SJSA1 (cell line): Measurements from ENCODE around the gene PDCD5. TPM values are rescaled to one million over a fixed set of nuclear protein-coding genes. Genes with fewer than 3 reads are reported as not detected.

Source experiments
- DNase-seq, 2 experiments: peaks; one replicate each; pipeline ENCODE4 v3.0.0-alpha.2; 2015 to 2020; ENCODE audit warnings: low spot score in 2 of 2, low read depth in 1 of 2
- H3K27ac ChIP-seq: fragments of 250-450 bp; sonication (Bioruptor Pico); 2 replicates; pipeline ENCODE4 v1.5.1; 2020; ENCODE audit warnings: mild to moderate bottlenecking, moderate library complexity
- H3K27me3 ChIP-seq: fragments of 250-450 bp; sonication (Bioruptor Pico); replicated peaks from 2 replicates; pipeline ENCODE4 v1.5.1; 2020; ENCODE audit warnings: mild to moderate bottlenecking, moderate library complexity
- H3K36me3 ChIP-seq: fragments of 250-450 bp; sonication (Bioruptor Pico); 2 replicates; pipeline ENCODE4 v1.5.1; 2020; ENCODE audit warnings: mild to moderate bottlenecking
- H3K4me1 ChIP-seq: fragments of 250-450 bp; sonication (Bioruptor Pico); replicated peaks from 2 replicates; pipeline ENCODE4 v1.6.1; 2021; ENCODE audit warnings: mild to moderate bottlenecking
- H3K4me3 ChIP-seq: fragments of 250-450 bp; sonication (Bioruptor Pico); 2 replicates; pipeline ENCODE4 v1.5.1; 2020; ENCODE audit warnings: mild to moderate bottlenecking
- H3K9me3 ChIP-seq: fragments of 250-450 bp; sonication (Bioruptor Pico); replicated peaks from 2 replicates; pipeline ENCODE4 v1.5.1; 2020; ENCODE audit warnings: mild to moderate bottlenecking
- total RNA-seq: library from RNA; depleted of rRNA; stranded (reverse); fragments of >200 nt; shearing (Covaris generic); gene quantifications from 2 replicates; pipeline ENCODE4 v1.2.3, GENCODE V29; 2014

PDCD5 gene
- total RNA-seq, 1 experiment from 2014 or later, result 212 TPM

DNA sequence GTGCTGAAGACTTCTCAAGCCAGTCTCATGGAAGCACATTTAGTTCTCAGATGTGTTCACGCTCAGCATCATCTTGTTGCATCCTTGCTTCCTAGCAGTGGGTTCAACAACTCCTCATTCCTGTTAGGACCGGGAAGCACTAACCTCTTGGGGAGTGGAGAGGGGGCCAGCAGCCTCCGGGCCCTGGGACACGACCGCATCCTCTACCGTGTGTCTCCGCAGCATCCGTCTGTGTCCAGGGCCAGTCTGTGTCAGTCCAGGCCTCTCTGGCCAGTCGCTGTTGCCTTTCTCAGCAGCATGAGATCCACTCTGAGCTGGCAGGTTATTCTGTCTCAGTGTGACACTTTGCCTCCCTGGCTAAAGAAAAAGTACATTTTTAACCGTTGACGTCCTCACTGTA, 17.0 kb downstream of the PDCD5 start:
- Histone ChIP-seq H3K9me3 (no peaks in the 10 kb centered on the region), H3K4me1 (no peaks in the 10 kb centered on the region), H3K4me3 (no peak overlapping the region), H3K36me3 (peaks cover 77% of the 10 kb centered on the region), H3K27me3 (no peaks in the 10 kb centered on the region), H3K27ac (no peak overlapping the region)
- DNase-seq, result no peak

DNA sequence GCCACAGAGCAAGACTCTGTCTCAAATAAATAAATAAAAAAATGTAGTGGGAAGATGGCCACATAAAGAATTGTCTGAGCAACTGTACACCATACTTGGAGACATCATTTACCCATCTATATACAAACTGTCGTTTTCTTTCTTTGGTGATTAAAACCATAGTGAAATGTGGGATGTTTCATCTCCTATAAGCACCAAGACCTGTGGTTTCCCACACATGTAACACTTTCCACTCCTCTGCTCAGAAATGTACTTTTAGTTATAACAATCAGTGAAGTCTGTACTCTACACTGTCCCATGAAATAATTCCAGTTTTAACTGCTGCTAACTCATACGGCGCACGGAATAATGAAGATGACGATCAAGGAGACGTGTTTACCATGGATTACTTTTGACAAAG, 18.3 kb downstream of the PDCD5 start:
- DNase-seq, result no peak
- Histone ChIP-seq H3K27ac (no peak overlapping the region), H3K9me3 (no peaks in the 10 kb centered on the region), H3K4me3 (no peak overlapping the region), H3K36me3 (peaks cover 79% of the 10 kb centered on the region), H3K4me1 (no peaks in the 10 kb centered on the region), H3K27me3 (no peaks in the 10 kb centered on the region)

DNA sequence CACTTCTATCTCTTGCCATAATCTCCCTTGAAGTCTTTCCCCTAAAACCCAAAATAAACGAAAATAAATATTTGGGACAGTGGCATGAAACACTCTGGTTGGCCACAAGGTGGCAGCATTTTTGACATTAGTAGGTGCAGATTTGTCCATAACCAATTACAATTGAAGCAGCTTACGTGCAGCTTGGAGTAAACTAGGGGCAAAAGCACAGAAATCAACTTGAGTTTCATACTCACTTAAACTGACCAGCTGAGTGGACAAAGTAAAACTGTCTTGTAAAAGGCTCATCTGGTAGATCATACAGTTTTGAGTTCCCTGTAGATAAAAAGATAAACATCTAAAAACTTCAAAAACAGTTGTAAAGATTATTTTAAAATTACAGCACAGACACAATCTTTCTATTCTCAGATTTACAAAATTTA, 18.8 kb downstream of the PDCD5 start:
- H3K4me3 ChIP-seq, result no peak overlapping the region
- no peaks in the 10 kb centered on the region for H3K4me1 ChIP-seq
- no peaks in the 10 kb centered on the region for H3K27me3 ChIP-seq
- no peak overlapping the region for H3K27ac ChIP-seq
- H3K9me3 ChIP-seq, result no peaks in the 10 kb centered on the region
- DNase-seq, result peak in 1 of 2 experiments; percentile 31
- H3K36me3 ChIP-seq, result peaks cover 74% of the 10 kb centered on the region

DNA sequence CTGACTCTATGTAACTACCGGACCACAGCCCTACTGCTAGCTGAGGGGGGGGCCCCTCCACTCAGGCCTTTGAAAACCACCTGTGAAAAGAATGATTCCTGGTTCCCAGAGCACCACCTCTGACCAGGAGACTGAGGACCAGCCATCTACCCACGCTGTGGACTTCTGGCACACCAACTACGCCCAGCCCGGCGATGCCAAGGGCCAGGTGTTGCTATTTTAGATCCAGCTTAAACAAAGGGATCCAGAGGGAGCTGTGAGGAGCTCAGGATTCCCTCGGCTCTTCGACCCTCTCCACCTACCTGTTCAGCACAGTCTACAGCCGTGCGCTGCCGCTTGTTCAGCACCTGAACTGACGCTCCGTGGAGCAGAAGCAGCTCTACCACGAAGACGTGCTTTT, 23.0 kb downstream of the PDCD5 start:
- Histone ChIP-seq H3K4me1 (no peaks in the 10 kb centered on the region), H3K36me3 (peaks cover 49% of the 10 kb centered on the region), H3K27me3 (no peaks in the 10 kb centered on the region), H3K9me3 (no peaks in the 10 kb centered on the region), H3K27ac (no peak overlapping the region), H3K4me3 (no peak overlapping the region)
- DNase-seq, result no peak

DNA sequence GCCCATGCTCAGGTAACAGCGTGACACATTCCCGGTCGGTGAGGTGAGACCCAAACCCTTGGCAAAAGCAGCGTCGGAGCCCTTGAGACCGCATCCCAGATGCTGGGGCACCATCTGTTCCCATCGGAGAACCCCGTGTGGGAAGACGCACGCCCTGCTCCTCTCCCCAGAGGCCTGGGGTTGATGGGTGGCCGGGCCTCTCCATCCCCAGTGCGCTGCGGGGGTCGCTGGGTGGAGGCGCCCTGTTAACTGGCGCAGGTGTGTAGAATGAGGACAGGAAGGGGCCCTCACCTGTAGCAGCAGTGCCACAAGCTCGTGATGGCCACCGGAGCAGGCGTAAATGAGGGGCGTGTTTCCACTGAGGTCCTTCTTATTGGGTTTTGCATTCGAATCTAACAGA, 24.6 kb downstream of the PDCD5 start:
- DNase-seq, result no peak
- no peak overlapping the region for H3K4me3 ChIP-seq
- H3K27me3 ChIP-seq, result no peaks in the 10 kb centered on the region
- no peaks in the 10 kb centered on the region for H3K4me1 ChIP-seq
- H3K27ac ChIP-seq, result no peak overlapping the region
- no peaks in the 10 kb centered on the region for H3K9me3 ChIP-seq
- H3K36me3 ChIP-seq, result peaks cover 41% of the 10 kb centered on the region

DNA sequence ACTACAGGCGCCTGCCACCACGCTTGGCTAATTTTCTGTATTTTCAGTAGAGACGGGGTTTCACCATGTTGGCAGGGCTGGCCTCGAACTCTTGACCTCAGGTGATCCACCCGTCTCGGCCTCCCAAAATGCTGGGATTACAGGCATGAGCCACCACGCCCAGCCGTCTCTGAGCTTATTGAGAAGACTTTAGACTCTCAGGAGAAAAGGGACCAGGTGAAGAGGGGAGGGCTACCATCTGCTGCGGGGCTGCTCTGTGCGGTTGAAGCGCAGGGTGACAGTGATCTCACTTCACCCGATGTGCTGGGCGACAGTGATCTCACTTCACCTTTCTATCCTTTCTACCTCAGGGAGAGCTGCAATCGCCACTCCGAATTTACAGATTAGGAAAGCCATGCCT, 25.3 kb downstream of the PDCD5 start:
- no peak for DNase-seq
- Histone ChIP-seq H3K27ac (no peak overlapping the region), H3K27me3 (no peaks in the 10 kb centered on the region)

DNA sequence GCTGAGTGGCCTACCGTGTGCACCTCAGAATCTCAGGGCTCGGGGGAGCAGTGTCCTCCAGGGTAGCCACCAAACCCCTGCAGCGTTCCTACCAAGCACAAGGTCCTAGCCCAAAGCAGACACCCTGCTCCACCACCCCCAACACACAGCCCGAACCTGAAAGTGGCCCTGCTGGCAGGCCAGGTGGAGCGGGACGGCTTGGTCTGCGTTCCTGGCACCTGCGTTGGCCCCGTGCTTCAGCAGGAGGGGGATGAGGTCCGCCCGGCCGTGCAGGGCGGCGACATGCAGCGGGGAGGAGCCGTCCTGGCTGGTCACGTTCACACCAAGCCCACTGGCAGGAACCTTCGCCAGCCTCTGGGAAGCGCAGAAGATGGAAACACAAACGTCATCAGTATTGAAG, 26.5 kb downstream of the PDCD5 start:
- no peaks in the 10 kb centered on the region for H3K27me3 ChIP-seq
- H3K36me3 ChIP-seq, result peaks cover 37% of the 10 kb centered on the region
- no peaks in the 10 kb centered on the region for H3K4me1 ChIP-seq
- H3K9me3 ChIP-seq, result no peaks in the 10 kb centered on the region
- H3K4me3 ChIP-seq, result no peak overlapping the region
- no peak for DNase-seq
- no peak overlapping the region for H3K27ac ChIP-seq

More for the DNA sequence above, 25.3 kb downstream of the PDCD5 start:
- Histone ChIP-seq H3K4me3 (no peak overlapping the region), H3K9me3 (no peaks in the 10 kb centered on the region), H3K4me1 (no peaks in the 10 kb centered on the region), H3K36me3 (peaks cover 38% of the 10 kb centered on the region)

DNA sequence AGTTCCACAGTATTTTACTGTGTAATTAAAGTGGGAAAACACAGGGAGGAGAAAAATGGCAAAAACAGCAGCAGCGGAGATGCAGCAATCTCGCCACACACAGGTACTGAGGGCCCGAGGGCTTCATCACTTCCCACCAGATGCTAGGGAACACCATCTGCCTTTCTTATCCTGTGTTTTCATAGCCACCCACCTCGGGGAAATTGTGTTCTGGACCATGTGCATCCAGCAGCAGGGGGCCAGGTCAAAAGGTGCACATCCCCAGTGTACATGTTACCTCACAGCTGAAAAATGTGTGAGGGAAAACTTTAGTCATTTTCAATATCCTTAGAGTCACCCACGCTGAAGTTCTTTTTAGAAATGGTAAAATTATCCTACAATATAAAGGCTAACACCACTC, 30.2 kb downstream of the PDCD5 start:
- H3K27me3 ChIP-seq, result no peaks in the 10 kb centered on the region
- no peaks in the 10 kb centered on the region for H3K4me1 ChIP-seq
- H3K4me3 ChIP-seq, result no peak overlapping the region
- no peak overlapping the region for H3K27ac ChIP-seq
- no peaks in the 10 kb centered on the region for H3K9me3 ChIP-seq
- DNase-seq, result no peak
- peaks cover 38% of the 10 kb centered on the region for H3K36me3 ChIP-seq

DNA sequence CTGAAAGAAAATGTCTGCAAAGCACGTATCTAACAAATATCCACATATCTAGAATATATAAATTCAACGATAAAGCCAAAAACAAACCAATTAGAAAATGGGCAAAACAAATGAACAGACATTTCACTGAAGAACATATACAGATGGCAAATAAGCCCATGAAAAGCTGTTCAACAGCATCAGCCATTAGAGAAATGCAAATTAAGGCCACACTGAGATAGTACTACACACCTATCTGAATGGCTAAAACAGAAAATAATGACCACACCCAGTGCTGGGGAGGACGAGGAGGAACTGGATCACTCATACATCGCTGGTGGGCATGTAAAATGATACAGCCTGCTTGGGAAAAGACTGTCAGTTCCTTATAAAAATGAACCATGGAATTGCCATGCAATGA, 32.0 kb downstream of the PDCD5 start:
- Histone ChIP-seq H3K27ac (no peak overlapping the region), H3K27me3 (no peaks in the 10 kb centered on the region), H3K4me1 (no peaks in the 10 kb centered on the region), H3K9me3 (no peaks in the 10 kb centered on the region), H3K36me3 (peaks cover 30% of the 10 kb centered on the region), H3K4me3 (no peak overlapping the region)
- DNase-seq, result no peak

DNA sequence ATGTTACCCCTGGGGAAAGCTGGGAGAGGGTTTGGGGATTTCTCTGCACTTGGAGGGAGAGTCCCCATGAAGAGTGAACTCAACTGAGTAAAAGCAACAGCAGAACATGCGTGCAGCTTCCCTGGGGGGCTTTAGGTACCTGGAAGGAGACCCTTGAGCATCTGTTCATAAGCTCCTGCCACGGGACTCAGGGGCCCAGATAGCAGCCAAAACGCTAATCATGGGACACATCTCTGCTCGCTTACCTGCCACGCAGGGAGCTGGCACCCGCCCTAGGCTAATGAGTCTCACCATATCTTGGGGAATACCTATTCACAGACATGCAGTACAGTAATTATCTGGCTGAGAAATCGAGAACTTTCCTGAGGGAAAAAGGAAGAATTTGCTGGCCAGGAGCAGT, 33.9 kb downstream of the PDCD5 start:
- Histone ChIP-seq H3K4me3 (no peak overlapping the region), H3K4me1 (no peaks in the 10 kb centered on the region), H3K27me3 (no peaks in the 10 kb centered on the region), H3K9me3 (no peaks in the 10 kb centered on the region), H3K27ac (no peak overlapping the region), H3K36me3 (peaks cover 40% of the 10 kb centered on the region)
- DNase-seq, result no peak

DNA sequence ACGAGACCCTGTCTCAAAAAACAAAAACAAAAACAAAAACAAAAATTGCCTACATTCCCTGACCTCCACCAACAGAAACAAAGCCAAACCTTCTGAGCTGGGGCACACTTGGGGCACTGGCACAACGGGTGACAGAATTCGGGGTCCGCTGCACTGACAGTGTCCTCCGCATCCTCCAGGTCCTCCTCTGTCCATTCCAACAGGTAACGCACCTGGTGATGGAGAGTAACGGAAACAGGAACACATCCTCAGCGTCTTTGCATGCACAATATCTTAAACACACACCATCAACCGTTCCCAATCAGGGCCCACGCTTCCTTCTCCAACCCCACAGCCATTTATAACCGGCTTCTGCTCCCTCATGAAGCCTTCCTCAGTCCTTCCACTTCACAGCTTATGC, 34.6 kb downstream of the PDCD5 start:
- H3K4me3 ChIP-seq, result no peak overlapping the region
- H3K27ac ChIP-seq, result no peak overlapping the region
- H3K4me1 ChIP-seq, result no peaks in the 10 kb centered on the region
- no peak for DNase-seq
- no peaks in the 10 kb centered on the region for H3K27me3 ChIP-seq
- H3K9me3 ChIP-seq, result no peaks in the 10 kb centered on the region
- peaks cover 40% of the 10 kb centered on the region for H3K36me3 ChIP-seq

DNA sequence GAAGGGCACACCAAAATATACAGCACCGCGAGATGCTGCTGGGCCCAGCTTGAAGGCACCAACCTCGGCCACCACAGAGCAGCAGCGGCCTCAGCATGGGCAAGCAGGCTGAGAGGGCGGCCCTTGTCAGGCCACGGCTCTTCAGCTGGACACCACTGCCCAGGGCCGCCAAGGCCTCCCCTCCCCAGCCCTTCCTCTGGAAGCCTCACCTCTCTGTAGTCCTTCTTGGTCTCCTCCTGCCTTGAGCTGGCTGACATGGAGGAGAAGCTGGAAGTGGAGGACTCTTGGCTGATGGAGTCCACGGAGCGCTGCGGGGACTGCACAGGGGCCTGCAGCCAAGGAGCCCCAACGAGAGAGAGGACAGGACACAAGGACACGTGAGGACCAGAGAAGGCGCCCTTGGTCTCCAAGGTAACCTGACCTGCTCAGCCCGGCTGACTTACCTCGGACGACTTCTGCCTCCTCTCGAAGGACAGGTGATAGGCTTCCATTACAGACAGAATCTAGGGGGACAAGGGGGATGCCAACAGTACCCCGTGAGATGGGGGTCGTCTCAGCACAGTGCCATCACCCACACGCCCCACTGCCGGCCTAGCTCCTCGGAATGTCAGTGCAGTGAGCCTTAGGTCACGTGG, 38.2 kb downstream of the PDCD5 start:
- Histone ChIP-seq H3K4me3 (no peak overlapping the region), H3K9me3 (no peaks in the 10 kb centered on the region), H3K36me3 (peaks cover 45% of the 10 kb centered on the region), H3K27ac (no peak overlapping the region), H3K27me3 (no peaks in the 10 kb centered on the region), H3K4me1 (no peaks in the 10 kb centered on the region)
- DNase-seq, result no peak

DNA sequence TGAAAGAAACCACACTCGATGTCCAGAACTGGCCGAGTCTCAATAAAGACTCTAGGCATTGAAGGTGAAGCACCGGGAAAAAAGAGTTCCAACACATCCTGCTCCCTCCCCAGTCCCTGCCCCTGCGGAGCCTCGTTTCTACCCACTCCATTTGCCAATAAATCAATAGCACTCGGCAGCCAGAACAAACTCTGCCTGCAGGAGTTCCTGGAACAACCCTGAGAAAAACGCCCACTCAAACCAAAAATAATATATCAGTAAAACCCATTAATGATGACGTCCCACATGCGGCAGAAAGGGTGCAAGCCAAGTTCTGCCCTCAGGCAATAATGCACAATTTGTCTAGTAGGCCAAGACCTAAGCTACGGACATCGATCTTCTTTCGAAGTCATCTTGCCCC, 41.0 kb downstream of the PDCD5 start:
- H3K27me3 ChIP-seq, result no peaks in the 10 kb centered on the region
- no peak for DNase-seq
- no peaks in the 10 kb centered on the region for H3K9me3 ChIP-seq
- H3K4me1 ChIP-seq, result no peaks in the 10 kb centered on the region
- no peak overlapping the region for H3K4me3 ChIP-seq
- no peak overlapping the region for H3K27ac ChIP-seq
- peaks cover 36% of the 10 kb centered on the region for H3K36me3 ChIP-seq

DNA sequence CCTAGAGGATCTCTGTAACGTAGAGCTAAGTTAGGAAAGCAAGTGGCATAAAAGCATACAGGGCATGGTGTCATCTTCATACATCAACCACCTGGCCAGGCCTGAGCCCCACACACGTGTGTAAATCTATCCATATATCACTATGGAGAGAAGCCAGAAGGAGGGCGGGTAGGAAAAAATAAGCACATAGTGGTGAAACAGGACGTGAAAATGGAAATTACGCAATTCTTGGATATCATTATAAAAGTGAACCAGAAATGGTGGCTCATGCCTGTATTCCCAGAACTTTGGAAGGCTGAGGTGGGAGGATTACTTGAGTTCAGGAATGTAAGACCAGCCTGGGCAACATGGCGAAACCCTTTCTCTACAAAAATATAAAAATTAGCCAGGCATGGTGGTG, 43.4 kb downstream of the PDCD5 start:
- no peaks in the 10 kb centered on the region for H3K27me3 ChIP-seq
- no peaks in the 10 kb centered on the region for H3K4me1 ChIP-seq
- H3K27ac ChIP-seq, result no peak overlapping the region
- peaks cover 36% of the 10 kb centered on the region for H3K36me3 ChIP-seq
- DNase-seq, result no peak
- no peaks in the 10 kb centered on the region for H3K9me3 ChIP-seq
- no peak overlapping the region for H3K4me3 ChIP-seq

DNA sequence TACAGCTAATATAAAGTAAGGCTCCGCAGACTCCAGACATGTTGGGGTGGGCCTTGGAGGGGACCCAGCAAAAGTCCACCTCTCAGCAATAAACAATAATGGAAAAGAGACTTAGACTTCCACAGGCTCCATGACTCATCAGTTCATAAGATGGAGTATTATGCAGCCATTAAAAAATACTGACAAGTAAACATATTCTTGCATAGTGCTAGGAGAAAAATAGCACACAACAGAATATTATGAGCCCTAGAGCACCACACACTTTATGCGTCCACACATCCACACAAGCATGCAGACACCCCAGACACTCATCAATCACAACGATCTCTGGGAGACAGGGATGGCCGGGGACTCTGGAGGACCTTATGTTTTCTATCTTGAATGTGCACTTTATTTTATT, 46.0 kb downstream of the PDCD5 start:
- DNase-seq, result no peak
- Histone ChIP-seq H3K36me3 (peaks cover 35% of the 10 kb centered on the region), H3K27ac (no peak overlapping the region), H3K4me3 (no peak overlapping the region), H3K27me3 (no peaks in the 10 kb centered on the region), H3K4me1 (no peaks in the 10 kb centered on the region), H3K9me3 (no peaks in the 10 kb centered on the region)
